Cardiac septum (tissue), 1 donor: ENCODE results near the gene OR2A1. TPM values are rescaled to one million over a fixed set of nuclear protein-coding genes. Genes with fewer than 3 reads are reported as not detected.
"Not testable (repeated sequence)": the region's sequence is repeated elsewhere in the genome, so short reads cannot be mapped to it uniquely, and the experiment has no call there.

Source experiments
- DNase-seq: peaks from one replicate; pipeline ENCODE4 v3.0.0-alpha.2; 2020; ENCODE audit warnings: low spot score
- intact Hi-C: fragments of 100-400 bp; cut with DNase I; formaldehyde crosslinking; loops from one replicate; pipeline ENCODE4 v1.14.0; 2022
- total RNA-seq: library from RNA; stranded (reverse); fragmentation: NEBNext Ultra II Directional; extraction: Animal tissue kit (Norgen Biotek cat#: 25700); gene quantifications from one replicate; pipeline ENCODE4 v1.2.1, GENCODE V29; 2021
- donor health status: DM: no; HTN: no; CAD: no.

OR2A1 gene
- total RNA-seq, 1 donor from 2014 or later = 0.19 TPM

GRCh38 chr7:144321677-144322206 is 9.5 kb downstream of the OR2A1 start:
- intact Hi-C loops, DNase-seq: not testable (repeated sequence)

DNA sequence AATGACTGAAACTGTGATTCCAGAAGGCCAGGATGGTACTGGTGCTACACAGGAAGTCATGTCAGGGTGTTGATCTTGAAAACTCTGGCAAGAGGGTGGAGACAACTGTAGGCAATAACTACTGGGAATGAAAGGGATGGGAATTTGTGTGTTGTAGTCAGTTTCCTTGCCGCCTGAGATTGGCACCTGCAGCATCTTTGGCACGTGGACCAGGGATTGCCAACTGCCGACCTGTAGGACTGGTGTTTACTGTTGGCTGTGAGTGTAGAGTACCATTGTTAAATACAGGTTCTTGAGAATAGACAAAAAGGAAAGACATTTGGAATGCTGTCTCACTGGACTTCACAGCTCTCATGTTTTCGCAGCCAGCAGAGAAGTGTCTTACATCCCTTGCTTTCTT is 11.1 kb downstream of the OR2A1 start:
- peak; percentile 51 for DNase-seq
- intact Hi-C loops = not testable (repeated sequence)

DNA sequence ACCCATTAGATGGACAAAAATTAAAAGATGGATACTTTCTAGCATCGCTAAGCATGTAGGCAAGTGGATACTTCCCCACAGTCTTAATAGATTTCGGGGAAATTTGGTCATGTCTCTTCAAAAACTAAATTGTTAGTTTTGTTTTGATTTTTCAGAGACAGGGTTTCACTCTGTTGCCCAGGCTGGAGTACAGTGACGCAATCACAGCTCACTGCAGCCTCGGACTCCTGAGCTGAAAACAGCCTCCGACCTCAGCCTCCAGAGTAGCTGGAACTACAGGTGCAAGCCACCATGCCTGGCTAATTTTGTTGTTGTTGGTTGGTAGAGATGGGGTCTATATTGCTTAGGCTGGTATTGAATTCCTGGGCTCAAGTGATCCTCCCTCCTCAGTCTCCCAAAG is 13.6 kb downstream of the OR2A1 start:
- intact Hi-C loops, DNase-seq: not testable (repeated sequence)

DNA sequence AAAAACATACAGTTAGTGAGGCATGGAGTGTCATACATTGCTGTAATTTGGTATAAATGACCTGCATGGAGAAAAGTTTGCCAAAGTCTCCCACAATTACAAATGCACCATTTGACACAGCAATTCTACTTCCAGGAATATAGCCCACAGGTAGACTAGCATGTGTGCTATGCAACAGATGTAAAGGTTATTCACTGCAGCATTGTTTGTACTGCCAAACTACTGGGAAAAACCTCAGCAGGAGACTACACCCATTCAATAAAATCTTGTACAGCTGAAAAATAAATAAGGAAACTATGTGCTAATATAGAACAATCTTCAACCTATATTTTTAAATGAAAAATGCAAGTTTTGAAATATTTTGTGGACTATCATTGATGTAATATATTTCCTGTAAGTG is 17.8 kb downstream of the OR2A1 start:
- intact Hi-C loops, DNase-seq: not testable (repeated sequence)

- intact Hi-C loops, DNase-seq: not testable (repeated sequence)
Observed at GRCh38 chr7:144331221-144331995, 19.2 kb downstream of the OR2A1 start.

DNA sequence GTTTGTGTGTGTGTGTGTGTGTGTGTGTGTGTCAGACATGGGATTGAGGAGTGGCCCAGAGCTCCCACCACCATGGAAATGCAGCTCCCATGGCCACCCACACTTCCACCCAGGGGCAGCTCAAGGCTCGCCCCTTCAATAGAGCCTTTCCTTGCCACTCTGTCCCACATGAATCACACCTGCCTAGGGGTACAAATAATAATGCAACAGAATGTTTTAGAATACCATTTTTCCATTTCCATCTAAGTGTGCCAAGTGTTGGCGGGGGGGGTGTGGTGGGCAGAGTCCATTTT is 19.7 kb downstream of the OR2A1 start:
- intact Hi-C loops, DNase-seq: not testable (repeated sequence)

DNA sequence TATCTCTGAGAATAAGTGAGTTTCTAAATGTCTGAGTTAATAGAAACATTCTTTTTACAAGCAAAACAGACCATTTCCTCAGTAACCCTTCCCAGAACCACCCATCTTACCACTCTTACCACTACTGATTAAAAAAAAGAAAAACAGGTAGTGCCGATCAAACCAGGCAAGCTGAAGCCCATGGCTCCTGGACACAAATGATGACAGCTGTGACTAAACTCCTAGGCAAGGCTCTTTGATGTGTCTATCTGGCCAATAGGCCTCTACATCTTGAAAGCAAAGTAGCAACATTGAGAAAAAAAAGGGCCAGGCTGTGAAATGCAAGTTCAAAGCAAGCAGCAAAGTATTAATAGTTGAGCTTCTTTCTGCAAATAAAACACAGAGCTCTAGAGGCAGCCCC is 36.4 kb downstream of the OR2A1 start:
- intact Hi-C loops, DNase-seq: not testable (repeated sequence)

DNA sequence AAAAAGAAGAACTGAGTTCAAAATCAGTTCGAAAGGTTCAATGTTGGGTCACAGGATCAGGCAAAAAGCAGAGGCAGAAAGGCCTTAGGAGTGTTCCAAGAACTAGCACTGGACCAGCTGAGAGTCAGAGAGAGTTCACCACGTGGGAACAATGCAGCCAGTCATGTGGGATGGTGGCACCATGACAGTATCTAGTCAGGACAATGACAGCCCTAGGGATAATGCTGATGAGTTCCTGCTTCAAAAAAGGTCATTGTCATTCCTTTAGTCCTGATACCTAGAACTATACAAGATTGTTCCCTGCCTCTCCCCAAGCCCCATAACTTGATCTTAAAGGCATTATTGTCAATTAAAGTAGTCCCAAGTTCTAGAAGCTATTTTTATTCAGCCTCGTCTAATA is 39.4 kb downstream of the OR2A1 start:
- not testable (repeated sequence) for DNase-seq

DNA sequence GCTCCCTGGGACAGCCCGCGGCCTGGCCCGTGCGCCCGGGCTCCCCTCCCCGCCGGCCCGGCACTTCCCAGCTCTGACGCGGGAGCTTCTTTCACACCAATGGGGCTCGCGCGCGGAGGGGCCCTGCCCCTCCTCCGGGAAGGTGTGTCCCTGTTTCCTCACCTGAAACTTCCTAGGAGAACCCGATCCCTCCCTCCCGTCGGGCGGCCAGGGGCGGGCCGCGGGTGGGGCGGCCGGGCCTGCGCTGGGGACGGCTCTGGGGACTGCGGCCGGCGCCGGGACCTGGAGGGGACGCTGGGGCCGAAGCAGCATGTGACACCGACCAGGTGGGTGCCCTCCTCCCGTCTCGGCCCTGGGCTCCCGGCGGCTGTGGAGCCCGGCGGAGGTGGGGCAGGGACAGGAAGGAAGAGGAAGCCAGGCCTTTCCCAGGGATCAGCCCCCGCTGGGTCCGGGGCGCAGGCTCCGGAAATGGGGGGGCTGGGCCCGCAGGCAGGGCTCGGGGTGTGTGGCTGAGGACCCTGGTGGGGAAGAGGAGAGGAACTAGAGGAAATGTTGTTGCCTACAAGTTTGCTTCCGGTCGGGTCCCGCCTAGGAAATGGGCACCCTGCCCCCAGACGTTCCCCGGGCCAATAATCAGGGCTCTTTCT is 43.1 kb downstream of the OR2A1 start, which contains the start of gene ARHGEF5:
TSS of gene ARHGEF5 (plus strand) at position 227 of the 647 bp plus-strand sequence. CDS start 7,268 bp downstream, outside the sequence.
- DNase-seq, intact Hi-C loops: not testable (repeated sequence)

More for the DNA sequence above, 39.4 kb downstream of the OR2A1 start:
- intact Hi-C loops = not testable (repeated sequence)

DNA sequence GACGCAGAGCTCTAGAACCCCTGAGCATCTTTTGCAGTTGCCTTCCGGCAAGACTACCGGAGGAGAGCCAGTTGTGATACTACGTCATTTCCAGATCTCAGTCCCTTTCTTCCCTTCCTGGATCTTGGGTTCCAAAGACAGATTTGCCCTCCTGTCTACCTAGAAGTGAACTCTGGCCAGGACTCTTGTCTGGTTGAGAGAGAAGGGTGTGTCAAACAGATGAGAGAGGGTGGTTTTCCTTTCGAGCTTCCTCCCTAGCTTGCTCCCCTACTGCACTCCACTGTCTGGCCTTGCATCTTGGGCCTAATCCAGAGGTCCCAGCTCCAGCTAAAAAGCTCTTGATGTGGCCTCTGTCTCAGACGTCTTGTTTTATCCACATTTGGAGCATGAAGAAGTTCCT is 44.0 kb downstream of the OR2A1 start:
- DNase-seq, intact Hi-C loops: not testable (repeated sequence)

- intact Hi-C loops, DNase-seq: not testable (repeated sequence)
Observed at GRCh38 chr7:144356860-144357259, 44.6 kb downstream of the OR2A1 start.

DNA sequence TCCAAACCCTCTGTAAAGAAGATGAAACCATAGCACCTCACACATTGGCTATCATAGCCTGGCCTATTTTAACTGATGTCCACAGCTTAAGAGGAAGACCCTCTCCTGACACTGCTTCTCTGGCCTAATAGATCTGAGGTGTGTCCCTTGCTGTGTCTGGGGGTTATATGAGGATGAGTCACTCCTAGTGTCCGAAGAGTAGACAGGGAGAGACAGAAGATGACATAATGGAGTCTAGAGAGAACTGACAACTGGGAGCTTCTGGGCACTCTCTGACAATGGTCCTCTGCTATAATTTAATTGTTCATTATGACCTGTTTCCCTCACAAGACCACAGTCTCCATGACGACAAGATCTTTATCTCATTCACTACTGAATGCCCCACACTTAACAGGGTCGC is 49.8 kb downstream of the OR2A1 start:
- DNase-seq, intact Hi-C loops: not testable (repeated sequence)

- DNase-seq, intact Hi-C loops: not testable (repeated sequence)
Observed at GRCh38 chr7:144365523-144365922, 53.3 kb downstream of the OR2A1 start.

- DNase-seq, intact Hi-C loops: not testable (repeated sequence)
Observed at GRCh38 chr7:144367250-144367649, 55.0 kb downstream of the OR2A1 start.

- intact Hi-C loops, DNase-seq: not testable (repeated sequence)
Observed at GRCh38 chr7:144369221-144369620, 57.0 kb downstream of the OR2A1 start.

Other genes with a start within 250 kb of the OR2A1 start
- not detected for gene OR2A25, start 242.6 kb upstream of the OR2A1 start, total RNA-seq
- not detected for gene OR2A12, start 226.1 kb upstream of the OR2A1 start, total RNA-seq
- not detected for gene OR2A2, start 202.8 kb upstream of the OR2A1 start, total RNA-seq
- not detected for gene OR2A14, start 189.2 kb upstream of the OR2A1 start, total RNA-seq
- 0.24 TPM for gene CTAGE4, start 129.0 kb upstream of the OR2A1 start, total RNA-seq
- gene ARHGEF35, start 116.6 kb upstream of the OR2A1 start, total RNA-seq = 0.57 TPM
- gene OR2A42, start 72.8 kb upstream of the OR2A1 start, total RNA-seq = not detected
- gene OR2A7, start 47.6 kb upstream of the OR2A1 start, total RNA-seq = not detected
- gene CTAGE8, start 43.1 kb upstream of the OR2A1 start, total RNA-seq = not detected
- gene ARHGEF5, start 43.0 kb downstream of the OR2A1 start, total RNA-seq = 0.89 TPM
- gene NOBOX, start 91.3 kb downstream of the OR2A1 start, total RNA-seq = not detected